H1 (cell line): ENCODE results near the gene DPP10. TPM values are rescaled to one million over a fixed set of nuclear protein-coding genes. Genes with fewer than 3 reads are reported as not detected.

Source experiments
- ASH2L ChIP-seq: fragments of 200-600, 300-600 bp; sonication (generic); IDR thresholded peaks from one replicate; pipeline ENCODE4 v1.7.1; 2017; ENCODE audit warnings: low read length
- GABPA ChIP-seq: IDR thresholded peaks from 2 replicates; pipeline ENCODE4 v1.6.1; 2011; ENCODE audit warnings: mild to moderate bottlenecking, low read length, moderate library complexity, borderline replicate concordance; ENCODE audit not compliant: insufficient read depth
- NANOG ChIP-seq: IDR thresholded peaks from 2 replicates; pipeline ENCODE4 v1.6.1; 2011; ENCODE audit warnings: low read length, low read depth, mild to moderate bottlenecking, inconsistent platforms; ENCODE audit not compliant: insufficient read depth, poor library complexity, severe bottlenecking
- SIRT6 ChIP-seq: IDR thresholded peaks from one replicate; pipeline ENCODE4 v1.7.1; 2012; ENCODE audit warnings: low read length, inconsistent platforms
- SRF ChIP-seq: IDR thresholded peaks from 2 replicates; pipeline ENCODE4 v1.6.1; 2011; ENCODE audit warnings: mild to moderate bottlenecking, low read depth, low read length, moderate library complexity
- TAF7 ChIP-seq: optimal IDR thresholded peaks from 2 replicates; pipeline ENCODE3; 2011; ENCODE audit warnings: low read depth, mild to moderate bottlenecking, inconsistent platforms, low read length, moderate library complexity, borderline replicate concordance
- polyA plus RNA-seq, 7 experiments: library from polyadenylated mRNA; depleted of rRNA in 3 of 7; stranded (reverse) in 5 of 7; unstranded in 2 of 7; fragments of >200 nt in 5 of 7; fragments of 200-250 nt in 2 of 7; gene quantifications; 1 replicate in 5 of 7; 2 replicates in 1 of 7; 4 replicates in 1 of 7; pipeline versions ENCODE4 v1.2.1 to v1.2.3, GENCODE V29; 2011 to 2013; ENCODE audit warnings: missing spikeins in 2 of 7, mixed read lengths in 2 of 7
- total RNA-seq: library from RNA; stranded (reverse); fragmentation: NEBNext Ultra II Directional; extraction: Animal tissue kit (Norgen Biotek cat#: 25700); gene quantifications from 2 replicates; pipeline ENCODE4 v1.2.1, GENCODE V29; 2021
- TF ChIP-seq, protein P1 (sequence below): IDR thresholded peaks from 2 replicates; pipeline ENCODE4 v1.6.1; 2012; ENCODE audit warnings: low read length, inconsistent platforms
- TF ChIP-seq, protein P2 (sequence below): IDR thresholded peaks from 2 replicates; pipeline ENCODE4 v1.6.1; 2012; ENCODE audit warnings: inconsistent platforms

The DPP10 gene
- total and polyA plus RNA-seq, 2 of the 8 experiments (the other 6 are each of a cell fraction or from before 2014, with no cell fraction given), result 3.3 to 7.2 TPM

DNA sequence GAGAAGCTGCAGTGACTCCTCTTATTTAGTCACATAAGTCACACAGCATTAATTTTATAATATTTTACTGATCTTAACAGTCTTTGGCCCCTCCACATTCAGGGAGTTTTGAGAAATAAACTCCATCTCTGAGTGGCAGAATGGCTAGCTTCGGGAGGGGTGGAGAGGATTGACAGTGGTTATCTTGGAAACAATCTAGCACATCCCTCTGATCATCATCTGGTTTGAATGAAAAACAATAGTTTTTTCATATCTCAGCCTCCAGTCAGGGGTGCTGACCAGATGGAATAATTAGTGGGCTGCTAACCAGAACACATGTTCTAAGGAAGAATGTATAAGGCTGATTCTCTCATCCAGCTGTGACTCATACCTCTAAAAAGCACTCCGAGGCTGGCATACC lies 477.5 kb downstream of the DPP10 start (continued):
- no peak for TF ChIP-seq SIRT6
- TF ChIP-seq, protein P1, sequence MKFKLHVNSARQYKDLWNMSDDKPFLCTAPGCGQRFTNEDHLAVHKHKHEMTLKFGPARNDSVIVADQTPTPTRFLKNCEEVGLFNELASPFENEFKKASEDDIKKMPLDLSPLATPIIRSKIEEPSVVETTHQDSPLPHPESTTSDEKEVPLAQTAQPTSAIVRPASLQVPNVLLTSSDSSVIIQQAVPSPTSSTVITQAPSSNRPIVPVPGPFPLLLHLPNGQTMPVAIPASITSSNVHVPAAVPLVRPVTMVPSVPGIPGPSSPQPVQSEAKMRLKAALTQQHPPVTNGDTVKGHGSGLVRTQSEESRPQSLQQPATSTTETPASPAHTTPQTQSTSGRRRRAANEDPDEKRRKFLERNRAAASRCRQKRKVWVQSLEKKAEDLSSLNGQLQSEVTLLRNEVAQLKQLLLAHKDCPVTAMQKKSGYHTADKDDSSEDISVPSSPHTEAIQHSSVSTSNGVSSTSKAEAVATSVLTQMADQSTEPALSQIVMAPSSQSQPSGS, result no peak
- no peak for TF ChIP-seq GABPA
- TF ChIP-seq, protein P2, sequence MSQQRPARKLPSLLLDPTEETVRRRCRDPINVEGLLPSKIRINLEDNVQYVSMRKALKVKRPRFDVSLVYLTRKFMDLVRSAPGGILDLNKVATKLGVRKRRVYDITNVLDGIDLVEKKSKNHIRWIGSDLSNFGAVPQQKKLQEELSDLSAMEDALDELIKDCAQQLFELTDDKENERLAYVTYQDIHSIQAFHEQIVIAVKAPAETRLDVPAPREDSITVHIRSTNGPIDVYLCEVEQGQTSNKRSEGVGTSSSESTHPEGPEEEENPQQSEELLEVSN, result no peak
- no peak for TF ChIP-seq SRF
- TF ChIP-seq NANOG, result no peak
- no peak for TF ChIP-seq TAF7
- no peak for TF ChIP-seq ASH2L
